PC-9 (cell line): ENCODE measurements around the gene SPPL3.

Source experiments
- CTCF ChIP-seq: fragments of 200-600 bp; sonication (generic); conservative IDR thresholded peaks from 2 replicates; pipeline ENCODE4 v1.6.1; 2017; ENCODE audit warnings: mixed run types, antibody characterized with exemption, mild to moderate bottlenecking, moderate library complexity
- EZH2 ChIP-seq: fragments of 200-600 bp; sonication (generic); IDR thresholded peaks from 2 replicates; pipeline ENCODE4 v1.8.0; 2017; ENCODE audit warnings: antibody characterized with exemption, low read depth

GRCh38 chr12:120855823-120856588 lies 48.2 kb downstream of the SPPL3 start:
- TF ChIP-seq CTCF (no peak), EZH2 (no peak)
